Measurements from ENCODE around the gene PSMD7. TPM values are rescaled to one million over a fixed set of nuclear protein-coding genes. Genes with fewer than 3 reads are reported as not detected.
A peak's percentile ranks its signal among the peaks of the same experiment; 100 is the strongest.

PSMD7 gene
- polyA plus RNA-seq, 3 donors, result 88.9 to 105 (median 101) TPM

- DNase-seq (ENCODE audit: extremely low read depth in 1 of 11, low read depth in 9 of 11, low spot score in 4 of 11), result no peak
Observed at GRCh38 chr16:74281300-74281699, 15.3 kb upstream of the PSMD7 start.

- no peak for DNase-seq (ENCODE audit: extremely low read depth in 1 of 11, low read depth in 9 of 11, low spot score in 4 of 11)
Observed at GRCh38 chr16:74283716-74284115, 12.9 kb upstream of the PSMD7 start.

GRCh38 chr16:74288065-74288464, 8.5 kb upstream of the PSMD7 start:
- no peak for DNase-seq (ENCODE audit: extremely low read depth in 1 of 11, low read depth in 9 of 11, low spot score in 4 of 11)

GRCh38 chr16:74290356-74290755, 6.3 kb upstream of the PSMD7 start:
- DNase-seq (ENCODE audit: extremely low read depth in 1 of 11, low read depth in 9 of 11, low spot score in 4 of 11), result no peak

GRCh38 chr16:74291176-74291575, 5.4 kb upstream of the PSMD7 start:
- no peak for DNase-seq (ENCODE audit: extremely low read depth in 1 of 11, low read depth in 9 of 11, low spot score in 4 of 11)

GRCh38 chr16:74291577-74292208, 4.9 kb upstream of the PSMD7 start:
- DNase-seq (ENCODE audit: extremely low read depth in 1 of 11, low read depth in 9 of 11, low spot score in 4 of 11), result no peak

- DNase-seq (ENCODE audit: extremely low read depth in 1 of 11, low read depth in 9 of 11, low spot score in 4 of 11), result no peak
Observed at GRCh38 chr16:74296104-74296431, 546 bp upstream of the PSMD7 start.

- DNase-seq (ENCODE audit: extremely low read depth in 1 of 11, low read depth in 9 of 11, low spot score in 4 of 11), result no peak
Observed at GRCh38 chr16:74297145-74297665, 591 bp downstream of the PSMD7 start.

GRCh38 chr16:74298104-74298503, 1.5 kb downstream of the PSMD7 start:
- no peak for DNase-seq (ENCODE audit: extremely low read depth in 1 of 11, low read depth in 9 of 11, low spot score in 4 of 11)

- no peak for DNase-seq (ENCODE audit: extremely low read depth in 1 of 11, low read depth in 9 of 11, low spot score in 4 of 11)
Observed at GRCh38 chr16:74302341-74302740, 5.7 kb downstream of the PSMD7 start.

GRCh38 chr16:74304164-74304834, 7.7 kb downstream of the PSMD7 start:
- DNase-seq (ENCODE audit: extremely low read depth in 1 of 11, low read depth in 9 of 11, low spot score in 4 of 11), result no peak

- no peak for DNase-seq (ENCODE audit: extremely low read depth in 1 of 11, low read depth in 9 of 11, low spot score in 4 of 11)
Observed at GRCh38 chr16:74304835-74305176, 8.2 kb downstream of the PSMD7 start.

GRCh38 chr16:74305281-74305680, 8.7 kb downstream of the PSMD7 start:
- DNase-seq (ENCODE audit: extremely low read depth in 1 of 11, low read depth in 9 of 11, low spot score in 4 of 11), result no peak

- no peak for DNase-seq (ENCODE audit: extremely low read depth in 1 of 11, low read depth in 9 of 11, low spot score in 4 of 11)
Observed at GRCh38 chr16:74305978-74306784, 9.6 kb downstream of the PSMD7 start.

GRCh38 chr16:74307383-74307782, 10.8 kb downstream of the PSMD7 start:
- DNase-seq (ENCODE audit: extremely low read depth in 1 of 11, low read depth in 9 of 11, low spot score in 4 of 11), result no peak

GRCh38 chr16:74309789-74310781, 13.5 kb downstream of the PSMD7 start:
- DNase-seq (ENCODE audit: extremely low read depth in 1 of 11, low read depth in 9 of 11, low spot score in 4 of 11), result peak in 7 of 11 donors; percentile 19 to 49 (median 32)

GRCh38 chr16:74315059-74315458, 18.4 kb downstream of the PSMD7 start:
- DNase-seq (ENCODE audit: extremely low read depth in 1 of 11, low read depth in 9 of 11, low spot score in 4 of 11), result no peak

GRCh38 chr16:74320707-74321106, 24.1 kb downstream of the PSMD7 start:
- no peak for DNase-seq (ENCODE audit: extremely low read depth in 1 of 11, low read depth in 9 of 11, low spot score in 4 of 11)

- DNase-seq (ENCODE audit: extremely low read depth in 1 of 11, low read depth in 9 of 11, low spot score in 4 of 11), result no peak
Observed at GRCh38 chr16:74321356-74321755, 24.7 kb downstream of the PSMD7 start.

Data from renal cortex interstitium (tissue), 11 donors.